Measurements from ENCODE around the gene OIP5.

OIP5 gene

GRCh38 chr15:41341519-41341918 is 9.1 kb upstream of the OIP5 start:
- H3K36me3 ChIP-seq (ENCODE audit: control insufficient read depth, low read length) = peaks cover 95% of the 10 kb centered on the region

GRCh38 chr15:41340189-41340695 is 7.9 kb upstream of the OIP5 start:
- Histone ChIP-seq H3K4me2 (ENCODE audit: low read length) (no peak overlapping the region), H3K36me3 (ENCODE audit: control insufficient read depth, low read length) (peaks cover 86% of the 10 kb centered on the region), H3K27ac (ENCODE audit: low read depth, low read length) (no peak overlapping the region), H3K9me2 (replicated peaks; ENCODE audit: control insufficient read depth, low read length) (no peaks in the 10 kb centered on the region), H3K79me2 (ENCODE audit: control insufficient read depth, low read length) (peaks cover 99% of the 10 kb centered on the region), H3K4me1 (ENCODE audit: control insufficient read depth, low read length) (peaks cover 18% of the 10 kb centered on the region), H4K20me1 (ENCODE audit: control insufficient read depth, insufficient read depth, low read depth, low read length) (peaks cover 25% of the 10 kb centered on the region; the same call in 1 of the 2 replicates), H3K27me3 (ENCODE audit: control insufficient read depth, low read length) (no peaks in the 10 kb centered on the region), H3F3A (ENCODE audit: control insufficient read depth, insufficient read depth) (no peaks in the 10 kb centered on the region), H3K9me3 (ENCODE audit: control insufficient read depth, insufficient read depth, low read length) (no peaks in the 10 kb centered on the region), H3K4me3 (ENCODE audit: low read length) (no peak overlapping the region)
- no peak for TF ChIP-seq EZH2phosphoT487 (IDR thresholded peaks at IDR 0.05; ENCODE audit: borderline replicate concordance, low read length)
- TF ChIP-seq CTCF (IDR thresholded peaks at IDR 0.05; ENCODE audit: low read depth, low read length, poor library complexity, severe bottlenecking) = no peak

More at GRCh38 chr15:41341519-41341918, 9.1 kb upstream of the OIP5 start:
- H3F3A ChIP-seq (ENCODE audit: control insufficient read depth, insufficient read depth) = no peaks in the 10 kb centered on the region
- H3K4me2 ChIP-seq (ENCODE audit: low read length) = no peak overlapping the region
- peaks cover 14% of the 10 kb centered on the region for H3K4me1 ChIP-seq (ENCODE audit: control insufficient read depth, low read length)
- H4K20me1 ChIP-seq (ENCODE audit: control insufficient read depth, insufficient read depth, low read depth, low read length) = peaks cover 23% of the 10 kb centered on the region; the same call in 1 of the 2 replicates
- H3K79me2 ChIP-seq (ENCODE audit: control insufficient read depth, low read length) = peaks cover 97% of the 10 kb centered on the region
- no peaks in the 10 kb centered on the region for H3K9me3 ChIP-seq (ENCODE audit: control insufficient read depth, insufficient read depth, low read length)
- no peak for TF ChIP-seq CTCF (IDR thresholded peaks at IDR 0.05; ENCODE audit: low read depth, low read length, poor library complexity, severe bottlenecking)
- no peak for TF ChIP-seq EZH2phosphoT487 (IDR thresholded peaks at IDR 0.05; ENCODE audit: borderline replicate concordance, low read length)
- no peak overlapping the region for H3K4me3 ChIP-seq (ENCODE audit: low read length)
- H3K27me3 ChIP-seq (ENCODE audit: control insufficient read depth, low read length) = no peaks in the 10 kb centered on the region
- H3K9me2 ChIP-seq (replicated peaks; ENCODE audit: control insufficient read depth, low read length) = no peaks in the 10 kb centered on the region
- H3K27ac ChIP-seq (ENCODE audit: low read depth, low read length) = no peak overlapping the region

GRCh38 chr15:41337631-41338522 is 5.5 kb upstream of the OIP5 start:
- H3K27me3 ChIP-seq (ENCODE audit: control insufficient read depth, low read length) = no peaks in the 10 kb centered on the region
- no peak overlapping the region for H3K4me3 ChIP-seq (ENCODE audit: low read length)
- no peaks in the 10 kb centered on the region for H3K9me2 ChIP-seq (replicated peaks; ENCODE audit: control insufficient read depth, low read length)
- H3K79me2 ChIP-seq (ENCODE audit: control insufficient read depth, low read length) = peaks cover 100% of the 10 kb centered on the region
- H3K4me1 ChIP-seq (ENCODE audit: control insufficient read depth, low read length) = peaks cover 25% of the 10 kb centered on the region
- H3F3A ChIP-seq (ENCODE audit: control insufficient read depth, insufficient read depth) = peaks cover 3% of the 10 kb centered on the region; the same call in 1 of the 2 replicates
- peaks cover 84% of the 10 kb centered on the region for H3K36me3 ChIP-seq (ENCODE audit: control insufficient read depth, low read length)
- peaks cover 31% of the 10 kb centered on the region; the same call in 1 of the 2 replicates for H4K20me1 ChIP-seq (ENCODE audit: control insufficient read depth, insufficient read depth, low read depth, low read length)
- no peak overlapping the region for H3K4me2 ChIP-seq (ENCODE audit: low read length)
- H3K9me3 ChIP-seq (ENCODE audit: control insufficient read depth, insufficient read depth, low read length) = no peaks in the 10 kb centered on the region
- H3K27ac ChIP-seq (ENCODE audit: low read depth, low read length) = no peak overlapping the region
- TF ChIP-seq CTCF (IDR thresholded peaks at IDR 0.05; ENCODE audit: low read depth, low read length, poor library complexity, severe bottlenecking) (no peak), EZH2phosphoT487 (IDR thresholded peaks at IDR 0.05; ENCODE audit: borderline replicate concordance, low read length) (no peak)
